Measurements from ENCODE around the gene STXBP1. TPM values are rescaled to one million over a fixed set of nuclear protein-coding genes. Genes with fewer than 3 reads are reported as not detected.

Gene STXBP1
- total RNA-seq, 1 donor from 2014 or later = 12.0 TPM

DNA sequence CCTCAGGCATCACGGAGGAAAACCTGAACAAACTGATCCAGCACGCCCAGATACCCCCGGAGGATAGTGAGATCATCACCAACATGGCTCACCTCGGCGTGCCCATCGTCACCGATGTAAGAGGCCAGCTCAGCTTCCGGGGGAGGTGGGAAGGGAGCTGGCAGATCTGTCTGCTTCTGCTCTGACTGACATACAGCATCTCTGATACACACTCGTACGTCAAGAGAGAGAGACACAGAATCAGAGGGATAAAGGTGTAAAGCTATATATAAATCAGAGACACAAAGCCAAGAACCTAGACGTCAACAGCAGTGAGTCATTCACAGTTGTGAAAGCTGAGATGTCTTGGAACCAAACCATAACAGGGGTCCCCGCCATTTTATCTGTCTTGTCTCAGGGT is 64.6 kb downstream of the STXBP1 start:
- H3K27ac ChIP-seq = no peak overlapping the region
- no peaks in the 10 kb centered on the region for H3K36me3 ChIP-seq
- Mint-ChIP-seq H3K4me1 (no peaks in the 10 kb centered on the region), H3K4me3 (no peak overlapping the region), H3K9me3 (no peaks in the 10 kb centered on the region), H3K27ac (no peak overlapping the region), H3K27me3 (ENCODE audit: insufficient read depth, low read depth) (peaks cover 7% of the 10 kb centered on the region), H3K36me3 (peaks cover 25% of the 10 kb centered on the region)
- H3K4me1 ChIP-seq = no peaks in the 10 kb centered on the region
- TF ChIP-seq CTCF (IDR thresholded peaks at IDR 0.05) = no peak
- TF ChIP-seq EZH2 (IDR thresholded peaks at IDR 0.05) = no peak
- TF ChIP-seq EZH2phosphoT487 (IDR thresholded peaks at IDR 0.05) = no peak
- no peaks in the 10 kb centered on the region for H3K9me3 ChIP-seq (ENCODE audit: low read depth)
- no peaks in the 10 kb centered on the region for H4K20me1 ChIP-seq (ENCODE audit: low read depth)
- no peaks in the 10 kb centered on the region for H3K27me3 ChIP-seq
- H3K9ac ChIP-seq = no peak overlapping the region
- DNase-seq (ENCODE audit: low spot score) = no peak
- H3K4me2 ChIP-seq = no peak overlapping the region
- H3K4me3 ChIP-seq = no peak overlapping the region
- H3F3A ChIP-seq (ENCODE audit: low read depth) = no peaks in the 10 kb centered on the region
- H2AFZ ChIP-seq (replicated peaks) = no peak overlapping the region
- H3K79me2 ChIP-seq (ENCODE audit: low read depth) = no peaks in the 10 kb centered on the region

- H3K27ac ChIP-seq = no peak overlapping the region
- TF ChIP-seq CTCF (IDR thresholded peaks at IDR 0.05) (no peak), EZH2 (IDR thresholded peaks at IDR 0.05) (no peak), EZH2phosphoT487 (IDR thresholded peaks at IDR 0.05) (no peak)
- no peak overlapping the region for H3K4me3 Mint-ChIP-seq
Observed at GRCh38 chr9:127679506-127679905, 67.4 kb downstream of the STXBP1 start.

DNA sequence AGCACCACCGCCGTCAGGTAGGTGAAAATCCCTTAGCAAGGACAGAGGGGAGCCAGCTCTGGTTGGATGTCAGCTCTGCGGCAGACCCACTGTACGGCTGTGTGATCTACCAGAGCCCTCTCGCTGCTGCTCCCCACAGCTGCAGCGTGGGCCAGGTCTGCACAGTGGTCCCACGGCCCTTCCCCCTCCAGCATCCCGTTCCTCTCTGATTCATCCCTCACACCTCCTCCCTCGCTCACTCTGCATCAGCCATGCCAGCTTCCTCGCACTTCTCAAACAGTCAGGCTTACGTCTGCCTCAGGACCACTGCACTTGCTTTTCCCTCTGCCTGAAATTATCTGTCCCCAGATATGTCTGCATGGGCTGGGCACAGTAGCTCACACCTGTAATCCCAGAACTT is 68.1 kb downstream of the STXBP1 start:
- no peaks in the 10 kb centered on the region for H3F3A ChIP-seq (ENCODE audit: low read depth)
- H3K27me3 ChIP-seq = no peaks in the 10 kb centered on the region
- H3K36me3 ChIP-seq = no peaks in the 10 kb centered on the region
- no peaks in the 10 kb centered on the region for H3K4me1 ChIP-seq
- no peaks in the 10 kb centered on the region for H3K9me3 ChIP-seq (ENCODE audit: low read depth)
- no peaks in the 10 kb centered on the region for H3K79me2 ChIP-seq (ENCODE audit: low read depth)
- no peak overlapping the region for H2AFZ ChIP-seq (replicated peaks)
- Mint-ChIP-seq H3K4me1 (no peaks in the 10 kb centered on the region), H3K36me3 (peaks cover 22% of the 10 kb centered on the region), H3K27ac (peak overlapping the region; percentile 76), H3K4me3 (no peak overlapping the region), H3K27me3 (ENCODE audit: insufficient read depth, low read depth) (peaks cover 13% of the 10 kb centered on the region), H3K9me3 (no peaks in the 10 kb centered on the region)
- H3K27ac ChIP-seq = no peak overlapping the region
- DNase-seq (ENCODE audit: low spot score) = no peak
- TF ChIP-seq CTCF (IDR thresholded peaks at IDR 0.05) = no peak
- TF ChIP-seq EZH2 (IDR thresholded peaks at IDR 0.05) = no peak
- TF ChIP-seq EZH2phosphoT487 (IDR thresholded peaks at IDR 0.05) = no peak
- no peak overlapping the region for H3K4me3 ChIP-seq
- H4K20me1 ChIP-seq (ENCODE audit: low read depth) = no peaks in the 10 kb centered on the region
- H3K9ac ChIP-seq = no peak overlapping the region
- H3K4me2 ChIP-seq = no peak overlapping the region

More at GRCh38 chr9:127679506-127679905, 67.4 kb downstream of the STXBP1 start:
- DNase-seq (ENCODE audit: low spot score) = no peak
- Histone ChIP-seq H3K9me3 (ENCODE audit: low read depth) (no peaks in the 10 kb centered on the region), H3K4me2 (no peak overlapping the region), H3K79me2 (ENCODE audit: low read depth) (no peaks in the 10 kb centered on the region), H4K20me1 (ENCODE audit: low read depth) (no peaks in the 10 kb centered on the region), H3K4me1 (no peaks in the 10 kb centered on the region), H3K36me3 (no peaks in the 10 kb centered on the region), H3K4me3 (no peak overlapping the region), H3K9ac (no peak overlapping the region), H2AFZ (replicated peaks) (no peak overlapping the region), H3F3A (ENCODE audit: low read depth) (no peaks in the 10 kb centered on the region), H3K27me3 (no peaks in the 10 kb centered on the region)
- Mint-ChIP-seq H3K27ac (no peak overlapping the region), H3K4me1 (no peaks in the 10 kb centered on the region), H3K27me3 (ENCODE audit: insufficient read depth, low read depth) (peaks cover 10% of the 10 kb centered on the region), H3K36me3 (peaks cover 19% of the 10 kb centered on the region), H3K9me3 (no peaks in the 10 kb centered on the region)

Data from neural progenitor cell (in vitro differentiated cells).